DMS53 (cell line): ENCODE measurements around the gene NPAS3.

Experiments
- DNase-seq: peaks from one replicate; lab custom pipeline; 2025; lab: John Stamatoyannopoulos, UW

The NPAS3 gene

GRCh38 chr14:32938719-32939253, at the start of gene NPAS3:
TSS of gene NPAS3 (plus strand) at chr14:32938879.
- DNase-seq = peak; percentile 60

GRCh38 chr14:32896979-32897697, 41.5 kb upstream of the NPAS3 start:
- peak; percentile 57 for DNase-seq

GRCh38 chr14:32897698-32898064, 41.0 kb upstream of the NPAS3 start:
- DNase-seq = no peak

- no peak for DNase-seq
These were observed 39.8 kb upstream of the NPAS3 start for GRCh38 chr14:32898876-32899275.

- no peak for DNase-seq
These were observed 38.1 kb upstream of the NPAS3 start for GRCh38 chr14:32900547-32900946.

- no peak for DNase-seq
These were observed 33.7 kb upstream of the NPAS3 start for GRCh38 chr14:32905013-32905412.

- no peak for DNase-seq
These were observed 32.0 kb upstream of the NPAS3 start for GRCh38 chr14:32906672-32907071.

- no peak for DNase-seq
These were observed 30.2 kb upstream of the NPAS3 start for GRCh38 chr14:32908196-32909084.

- peak; percentile 12 for DNase-seq
These were observed 25.0 kb upstream of the NPAS3 start for GRCh38 chr14:32913725-32914124.

- no peak for DNase-seq
These were observed 24.3 kb upstream of the NPAS3 start for GRCh38 chr14:32914391-32914790.

- no peak for DNase-seq
These were observed 17.9 kb upstream of the NPAS3 start for GRCh38 chr14:32920696-32921276.

GRCh38 chr14:32925439-32925838, 13.2 kb upstream of the NPAS3 start:
- no peak for DNase-seq

GRCh38 chr14:32932302-32932913, 6.3 kb upstream of the NPAS3 start:
- no peak for DNase-seq

- DNase-seq = peak; percentile 44
These were observed 5.6 kb upstream of the NPAS3 start for GRCh38 chr14:32932914-32933628.

GRCh38 chr14:32933629-32934072, 5.0 kb upstream of the NPAS3 start:
- DNase-seq = peak; percentile 51

GRCh38 chr14:32934073-32934880, 4.4 kb upstream of the NPAS3 start:
- peak; percentile 66 for DNase-seq

- DNase-seq = peak; percentile 50
These were observed 3.6 kb upstream of the NPAS3 start for GRCh38 chr14:32934881-32935633.

- peak; percentile 86 for DNase-seq
These were observed 781 bp downstream of the NPAS3 start for GRCh38 chr14:32939254-32940065.
